Dermis microvascular lymphatic vessel endothelial cell (primary cell): ENCODE data around the gene CHSY3. TPM values are rescaled to one million over a fixed set of nuclear protein-coding genes. Genes with fewer than 3 reads are reported as not detected.
"Not testable (repeated sequence)": the region's sequence is repeated elsewhere in the genome, so short reads cannot be mapped to it uniquely, and the experiment has no call there.

Experiments used
- DNase-seq, 2 donors: peaks; one replicate each; pipeline versions ENCODE4 v3.0.0 to v3.0.0-alpha.2; 2010; ENCODE audit warnings: low read depth in 2 of 2
- total RNA-seq: library from RNA; depleted of rRNA; stranded (reverse); fragments of >200 nt; gene quantifications from 2 replicates; pipeline ENCODE4 v1.2.1, GENCODE V29; 2014

CHSY3 gene
- total RNA-seq, 1 donor from 2014 or later = 3.0 TPM

DNA sequence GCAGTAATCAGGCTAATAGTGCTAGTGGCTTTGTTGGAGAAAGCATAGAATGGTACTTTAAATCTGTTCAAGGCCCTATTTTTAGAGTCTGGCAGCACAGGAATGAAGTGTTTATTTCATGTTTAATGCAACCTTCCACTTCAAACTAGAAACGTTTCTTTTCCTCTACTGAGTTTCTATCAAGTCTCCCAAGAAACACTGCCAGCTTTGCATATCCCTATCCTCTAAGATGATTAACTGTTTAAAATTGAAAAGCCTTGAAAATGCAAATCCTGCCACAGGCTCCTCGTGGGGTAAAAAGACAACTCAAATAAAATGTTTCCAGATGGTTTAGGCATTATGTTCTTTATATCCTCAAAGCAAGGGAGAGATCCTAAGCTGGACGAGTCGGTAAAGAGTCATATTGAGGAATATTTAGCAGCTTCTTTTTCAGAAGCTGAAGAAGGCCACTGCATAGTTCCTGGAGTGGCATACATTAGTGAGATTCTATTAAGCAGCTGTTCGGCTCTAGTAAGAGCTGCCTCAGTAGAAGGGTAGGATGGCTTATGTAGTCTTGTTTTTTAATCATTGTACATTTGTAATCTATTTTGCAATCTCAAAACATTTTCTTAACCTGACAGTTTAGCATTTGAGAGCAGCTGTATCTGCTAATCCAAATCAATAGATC, 251.2 kb downstream of the CHSY3 start:
- DNase-seq = no peak

DNA sequence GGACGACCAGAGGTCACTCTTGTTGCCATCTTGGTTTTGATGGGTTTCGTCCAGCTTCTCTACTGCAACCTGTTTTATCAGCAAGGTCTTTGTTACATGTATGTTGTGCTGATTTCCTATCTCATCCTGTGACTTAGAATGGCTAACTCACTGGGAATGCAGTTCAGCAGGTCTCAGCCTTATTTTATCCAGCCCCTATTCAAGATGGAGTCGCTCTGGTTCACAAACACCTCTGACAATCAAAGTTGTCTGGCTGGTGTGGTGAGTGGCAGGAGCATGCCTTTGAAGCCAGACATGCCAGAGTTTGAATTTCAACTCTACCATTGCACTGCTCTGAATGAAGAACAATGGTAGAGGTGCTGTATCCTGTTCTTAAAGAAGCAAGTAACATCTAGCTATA, 253.8 kb downstream of the CHSY3 start:
- no peak for DNase-seq

DNA sequence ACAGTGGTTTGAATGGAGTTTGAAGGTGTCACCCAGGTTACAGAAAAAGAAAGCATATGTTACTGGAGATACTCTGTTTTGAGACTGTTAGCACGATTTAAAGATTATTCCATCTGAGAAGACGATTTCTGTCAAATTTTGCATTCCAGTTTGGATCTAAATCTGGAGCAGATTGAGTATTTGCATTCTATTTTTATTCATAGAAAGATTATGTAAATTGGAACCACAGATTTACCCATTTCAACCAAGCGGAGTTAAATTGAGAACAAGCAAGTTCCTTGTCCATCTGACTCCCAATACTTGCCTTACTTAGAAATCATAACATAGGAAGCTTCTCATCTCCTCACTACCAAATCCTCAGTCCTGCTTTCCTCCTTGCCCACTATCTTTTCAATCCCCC, 255.7 kb downstream of the CHSY3 start:
- DNase-seq = no peak

DNA sequence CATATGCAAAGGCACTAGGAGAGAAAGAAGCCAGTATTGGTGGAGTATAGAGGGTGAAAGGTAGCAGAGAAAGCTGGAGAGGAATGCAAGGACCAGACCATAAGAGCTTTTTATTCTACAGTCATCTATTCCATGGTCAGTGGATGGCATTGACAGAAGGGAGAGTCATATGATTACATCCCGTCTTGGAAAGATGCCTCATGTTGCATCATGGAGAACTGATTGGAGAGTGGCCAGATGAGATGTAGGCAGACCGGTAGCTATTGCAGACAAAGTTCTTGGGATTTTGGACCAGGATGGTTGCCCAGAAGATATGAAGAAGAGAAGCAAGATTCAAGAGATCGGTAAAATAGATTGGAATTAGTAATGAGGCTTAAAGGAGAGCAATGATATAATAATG, 260.7 kb downstream of the CHSY3 start:
- no peak for DNase-seq

DNA sequence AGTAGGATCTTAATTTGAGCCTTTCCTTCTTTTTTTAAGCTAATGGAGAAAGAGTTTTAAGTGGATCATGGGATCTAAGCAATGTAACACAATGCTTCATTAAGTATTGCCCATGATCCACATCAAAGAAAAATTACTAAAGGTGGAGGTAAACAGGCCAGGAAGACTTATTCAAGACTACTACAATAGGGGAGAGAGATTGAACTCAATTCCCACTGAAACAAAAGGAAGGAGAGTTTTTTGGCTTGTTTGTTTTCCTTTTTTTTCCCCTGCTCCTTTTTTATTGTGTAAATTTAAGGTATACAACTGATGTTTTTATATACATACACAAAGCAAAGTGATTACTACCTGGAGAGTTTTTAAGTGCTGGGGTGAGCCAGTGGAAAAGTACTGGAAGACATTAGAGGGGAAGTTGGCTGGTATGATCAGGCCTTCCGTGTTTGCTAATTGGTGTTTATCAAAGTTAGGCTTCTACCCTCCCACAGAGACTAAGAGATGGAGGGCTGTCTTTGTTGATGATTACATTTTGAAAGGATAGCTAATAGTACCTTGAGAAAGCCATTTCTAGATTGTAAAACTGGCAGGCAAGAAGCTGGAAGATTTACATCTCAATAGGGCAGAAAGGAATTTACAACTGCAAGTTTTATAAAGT, 262.7 kb downstream of the CHSY3 start:
- DNase-seq = no peak

DNA sequence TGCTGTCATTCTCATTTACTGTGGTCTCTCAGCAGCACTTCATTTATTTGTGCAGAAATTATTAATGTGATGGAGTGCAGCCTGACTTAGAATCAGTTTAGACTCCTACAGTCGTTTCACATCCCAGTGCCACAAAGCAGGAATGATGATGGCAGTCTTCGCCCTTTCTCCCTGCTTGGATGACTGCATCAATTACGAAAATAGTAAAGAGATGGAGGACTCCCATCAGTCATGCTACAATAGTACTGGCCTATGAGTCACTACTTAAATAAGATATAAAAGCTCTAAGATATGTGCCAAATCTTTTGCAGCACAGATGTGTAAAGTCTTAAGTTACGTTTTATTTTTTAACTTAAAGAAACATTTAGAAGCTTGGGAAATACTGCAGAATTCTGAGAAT, 263.9 kb downstream of the CHSY3 start:
- DNase-seq = no peak

DNA sequence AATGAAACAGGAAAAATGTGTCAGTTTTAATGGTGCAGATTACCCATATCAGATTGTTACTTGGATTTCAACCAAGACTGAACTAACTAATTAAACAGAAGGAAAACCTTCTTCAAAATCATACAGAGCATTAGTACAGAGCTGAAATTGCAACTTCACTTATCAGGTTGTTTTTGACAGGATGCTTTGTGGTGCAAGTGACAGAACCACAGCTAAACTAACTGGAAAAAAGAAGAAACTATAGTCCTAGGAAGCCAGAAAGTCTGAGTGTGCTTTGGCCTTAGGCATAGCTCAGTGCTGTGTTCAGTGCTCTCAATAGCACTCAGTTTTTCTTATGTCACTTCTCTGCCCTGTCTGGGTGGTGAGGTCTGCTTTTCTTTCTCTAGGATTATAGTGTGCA, 267.4 kb downstream of the CHSY3 start:
- DNase-seq = no peak

DNA sequence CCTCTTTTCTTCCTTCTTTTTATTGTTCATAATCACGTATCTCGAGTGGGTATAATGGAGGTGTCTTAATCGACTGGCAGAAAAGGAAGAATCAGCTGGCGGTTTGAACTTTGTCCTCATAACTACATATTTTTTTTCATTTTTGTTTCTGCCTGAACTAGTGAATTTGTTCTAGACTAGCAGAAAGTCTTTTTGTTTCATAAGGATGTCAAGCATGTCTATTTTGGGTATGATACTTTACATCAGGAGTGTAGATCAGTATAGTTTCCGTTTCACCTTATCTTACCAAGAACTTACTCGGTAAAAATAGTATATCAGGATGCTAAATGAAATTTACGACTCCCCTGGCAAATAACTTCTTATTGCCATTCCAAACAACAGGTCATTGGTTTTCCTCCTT, 278.9 kb downstream of the CHSY3 start:
- DNase-seq = no peak

DNA sequence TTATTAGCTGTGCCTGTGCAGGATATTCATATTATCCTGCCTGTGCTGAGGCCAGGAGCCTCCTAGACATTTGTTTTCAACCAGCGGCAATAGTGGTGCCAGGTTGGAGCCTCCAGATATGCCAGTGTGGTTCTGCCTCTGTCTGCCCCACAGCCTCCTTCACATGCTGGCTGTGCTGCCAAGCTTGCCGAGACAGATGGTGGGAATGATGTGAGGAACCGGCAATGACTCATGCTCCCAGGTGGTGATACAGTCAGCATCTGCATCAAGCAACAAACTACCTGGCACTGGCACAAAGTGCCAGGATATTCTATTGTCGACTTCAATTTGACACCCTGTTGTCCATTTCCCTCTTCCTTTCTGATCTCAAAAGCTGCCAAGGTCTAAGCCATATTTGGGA, 285.7 kb downstream of the CHSY3 start:
- peak in 1 of 2 donors; percentile 70 for DNase-seq

DNA sequence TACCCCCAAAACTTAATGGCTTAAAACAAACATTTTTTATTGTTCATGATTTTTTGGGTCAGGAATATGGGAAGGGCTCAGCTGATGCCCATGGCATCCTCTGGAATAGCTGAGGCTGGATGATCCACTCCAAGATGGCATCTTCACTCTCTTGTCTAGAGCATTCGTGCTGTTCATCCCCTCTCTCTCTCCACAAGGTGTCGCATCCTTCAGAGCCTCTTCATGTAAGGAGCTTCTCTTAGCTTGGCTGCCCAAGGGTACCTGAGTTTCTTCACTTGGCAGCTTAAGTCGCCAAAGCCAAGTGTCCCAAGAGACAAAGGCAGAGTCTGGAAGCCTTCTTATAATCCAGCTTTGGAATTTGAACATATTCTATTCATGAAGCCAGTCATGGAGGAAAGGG, 294.7 kb downstream of the CHSY3 start:
- DNase-seq = peak in 1 of 2 donors; percentile 46

DNA sequence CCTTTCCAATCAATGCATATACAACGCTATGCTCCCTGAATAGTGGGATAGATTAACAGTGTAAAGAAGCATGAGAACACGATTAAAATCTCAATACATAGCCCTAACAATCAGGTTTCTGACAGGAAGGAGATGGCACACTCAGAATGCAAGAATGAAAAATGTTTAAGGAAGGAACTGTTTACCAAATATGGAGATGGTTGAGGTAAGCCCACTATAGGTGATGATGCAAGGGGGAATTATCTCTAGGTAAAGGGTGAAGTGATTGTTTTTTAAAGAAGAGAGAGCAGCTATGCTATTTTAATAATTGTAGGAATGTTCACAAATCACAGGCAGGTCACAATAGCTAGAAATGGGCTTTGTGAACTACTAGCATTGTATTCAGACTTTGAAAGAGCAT, 302.4 kb downstream of the CHSY3 start:
- DNase-seq = no peak

DNA sequence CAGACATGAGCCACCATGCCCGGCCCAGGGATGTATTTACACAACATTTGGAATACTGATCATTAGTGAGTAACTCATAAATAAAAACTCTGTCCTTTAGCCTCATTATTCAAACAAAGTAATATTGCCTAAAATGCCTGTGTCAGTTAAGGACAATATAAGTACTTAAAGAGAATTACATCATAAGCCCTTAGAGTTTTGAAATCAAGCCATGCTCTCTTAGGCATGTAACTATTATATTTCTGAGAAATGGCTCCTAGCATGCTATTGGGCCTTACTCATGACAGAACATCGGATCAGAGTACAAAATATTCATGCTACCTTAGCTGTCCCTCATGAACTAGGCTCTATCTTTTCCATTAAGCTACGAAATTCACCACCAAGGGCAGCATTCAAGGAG, 309.3 kb downstream of the CHSY3 start:
- no peak for DNase-seq

DNA sequence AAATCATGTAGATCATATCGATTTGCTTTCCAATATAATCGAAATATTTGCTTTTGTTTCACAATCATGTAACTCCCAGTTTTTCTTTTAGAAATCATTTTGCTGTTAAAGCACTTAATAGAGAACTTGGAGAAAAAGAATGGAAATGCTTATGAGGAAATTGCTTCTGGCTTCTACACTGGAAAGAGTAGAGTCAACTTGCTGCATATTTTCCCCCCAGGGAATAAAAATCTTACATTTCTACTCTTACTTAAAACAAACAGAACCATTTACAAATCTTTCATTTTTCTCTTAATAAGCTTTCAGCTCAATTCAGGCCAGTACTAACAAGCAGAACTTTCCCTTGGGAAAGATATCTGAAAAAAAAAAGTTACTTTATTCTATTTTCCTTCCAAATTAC, 312.0 kb downstream of the CHSY3 start:
- no peak for DNase-seq

DNA sequence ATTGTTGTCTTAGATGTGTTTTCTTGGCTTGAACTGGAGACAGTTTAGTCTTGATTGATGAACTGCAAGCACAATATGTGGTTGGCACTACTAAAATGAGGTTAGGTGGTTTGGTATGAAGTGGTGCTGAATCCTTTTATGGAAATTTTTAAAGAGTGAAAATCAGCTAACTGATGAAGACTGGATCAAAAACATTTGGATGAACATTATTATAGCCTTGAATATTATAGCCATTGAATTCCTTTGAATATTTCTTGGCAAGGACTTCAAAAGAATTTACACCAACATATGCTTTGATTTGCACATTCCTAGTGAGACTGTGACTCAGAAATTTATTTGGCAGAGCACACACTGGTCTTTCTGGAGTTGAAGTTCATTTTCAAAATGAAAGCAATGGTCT, 318.3 kb downstream of the CHSY3 start:
- peak; percentile 5 to 22 for DNase-seq

DNA sequence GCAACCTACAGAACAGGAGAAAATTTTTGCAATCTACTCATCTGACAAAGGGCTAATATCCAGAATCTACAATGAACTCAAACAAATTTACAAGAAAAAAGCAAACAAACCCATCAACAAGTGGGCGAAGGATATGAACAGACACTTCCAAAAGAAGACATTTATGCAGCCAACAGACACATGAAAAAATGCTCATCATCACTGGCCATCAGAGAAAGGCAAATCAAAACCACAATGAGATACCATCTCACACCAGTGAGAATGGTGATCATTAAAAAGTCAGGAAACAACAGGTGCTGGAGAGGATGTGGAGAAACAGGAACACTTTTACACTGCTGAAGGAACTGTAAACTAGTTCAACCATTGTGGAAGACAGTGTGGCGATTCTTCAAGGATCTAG, 322.3 kb downstream of the CHSY3 start:
- DNase-seq = not testable (repeated sequence)

DNA sequence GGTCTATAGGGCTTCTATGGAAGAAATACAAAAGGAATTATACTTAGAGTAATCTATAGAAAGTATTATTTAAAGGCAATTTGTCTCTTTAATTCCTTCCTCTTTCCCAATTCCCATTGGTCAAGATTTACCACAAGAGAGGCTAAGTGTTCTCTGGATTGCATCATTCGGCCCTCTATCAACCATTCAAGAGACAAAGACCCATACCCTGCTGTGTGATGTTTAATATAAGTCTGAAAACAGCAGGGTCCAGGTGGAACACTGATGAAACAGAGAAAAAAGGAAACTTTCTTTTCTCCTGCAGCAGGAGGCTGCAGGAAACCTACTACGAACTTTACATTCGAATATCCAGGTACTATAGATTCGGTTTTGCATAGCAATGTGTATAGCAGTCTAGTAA, 323.4 kb downstream of the CHSY3 start:
- no peak for DNase-seq

DNA sequence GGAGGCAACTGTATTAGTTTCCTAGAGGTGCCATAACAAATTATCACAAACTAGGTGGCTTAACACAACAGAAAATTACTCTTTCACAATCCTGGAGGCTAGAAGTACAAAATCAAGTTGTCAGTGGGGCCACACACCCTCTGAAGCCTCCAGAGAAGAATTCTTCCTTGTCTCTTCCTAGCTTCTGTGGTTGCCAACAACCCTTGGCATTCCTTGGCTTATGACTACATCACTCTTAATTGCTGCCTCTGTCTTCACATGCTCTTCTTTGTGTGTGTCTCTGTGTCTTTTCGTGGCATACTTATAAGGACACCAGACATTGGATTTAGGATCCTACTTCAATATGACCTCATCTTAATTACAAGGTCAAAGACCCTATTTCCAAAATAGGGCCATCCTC, 327.5 kb downstream of the CHSY3 start:
- DNase-seq = no peak

DNA sequence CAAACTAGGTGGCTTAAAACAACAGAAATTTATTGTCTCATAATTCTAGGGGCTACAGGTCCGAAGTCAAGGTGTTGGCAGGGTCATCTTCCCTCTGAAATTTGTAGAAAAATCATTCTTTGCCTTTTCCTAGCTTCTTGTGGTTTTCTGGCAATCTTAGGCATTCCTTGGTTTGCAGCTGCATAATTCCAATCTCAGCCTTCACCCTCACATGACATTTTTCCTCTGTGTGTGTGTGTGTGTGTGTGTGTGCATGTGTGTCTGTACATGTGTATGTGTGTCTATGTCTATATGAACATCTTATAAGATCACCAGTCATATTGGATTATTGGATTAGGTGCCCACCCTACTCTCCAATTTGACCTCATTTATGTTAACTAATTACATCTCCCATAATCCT, 330.6 kb downstream of the CHSY3 start:
- no peak for DNase-seq

Other genes with a start within 250 kb of the CHSY3 start
- gene MINAR2, start 156.4 kb upstream of the CHSY3 start, total RNA-seq = not detected in 2 replicates